ENCODE results near the gene SEC24D. TPM values are rescaled to one million over a fixed set of nuclear protein-coding genes. Genes with fewer than 3 reads are reported as not detected.

Gene SEC24D
- total and polyA plus RNA-seq, 2 experiments from 2014 or later = 23.9 to 58.6 TPM

DNA sequence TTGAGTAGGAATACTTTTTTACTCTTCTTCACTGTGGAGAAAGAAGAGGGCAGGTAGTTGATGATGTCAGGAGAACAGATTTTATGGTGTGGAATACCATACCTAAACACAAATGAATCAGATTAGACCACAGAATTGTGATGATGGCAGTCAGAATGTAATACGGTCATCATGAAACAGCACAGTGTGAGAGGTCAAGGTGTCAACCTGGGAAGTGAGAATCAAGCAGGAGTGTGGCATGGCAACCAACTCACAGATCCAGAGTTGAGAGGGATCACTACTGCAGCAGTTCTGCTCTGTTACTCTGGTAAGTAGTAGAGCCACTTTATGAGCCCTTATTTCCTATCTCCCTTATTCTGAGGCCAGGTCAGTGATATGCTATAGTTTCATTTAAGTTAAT lies 123.1 kb downstream of the SEC24D start:
- Histone ChIP-seq H3K4me1 (ENCODE audit: low read depth) (no peaks in the 10 kb centered on the region), H3K27ac (no peak overlapping the region), H3K36me3 (peaks cover 14% of the 10 kb centered on the region), H3K9me3 (ENCODE audit: low read depth) (no peaks in the 10 kb centered on the region), H3K27me3 (no peaks in the 10 kb centered on the region), H3K4me3 (no peak overlapping the region)
- no peak for TF ChIP-seq CTCF (IDR thresholded peaks at IDR 0.05; ENCODE audit: low read depth, low read length)
- no peak for DNase-seq (ENCODE audit: low read depth in 1 of 2, low spot score in 1 of 2)

DNA sequence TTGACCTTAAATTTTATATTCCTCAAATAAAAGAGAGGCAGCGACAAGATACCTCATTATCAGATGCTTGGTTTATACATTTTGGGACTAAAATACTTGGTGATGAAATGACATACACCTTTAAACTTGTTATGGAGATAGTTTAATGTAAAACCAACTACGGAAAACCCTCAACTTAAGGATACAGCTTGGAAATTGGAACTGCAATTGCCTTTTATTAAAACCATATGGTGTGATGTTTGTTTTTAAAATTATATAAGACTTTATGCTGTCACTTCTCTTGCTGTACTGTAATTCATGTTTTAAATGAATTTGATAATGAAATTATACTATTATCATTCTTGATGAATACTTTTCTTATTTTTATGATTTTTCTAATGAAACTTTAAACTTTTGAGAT lies 124.9 kb downstream of the SEC24D start:
- Histone ChIP-seq H3K36me3 (peaks cover 24% of the 10 kb centered on the region), H3K9me3 (ENCODE audit: low read depth) (no peaks in the 10 kb centered on the region), H3K27me3 (no peaks in the 10 kb centered on the region), H3K4me1 (ENCODE audit: low read depth) (no peaks in the 10 kb centered on the region), H3K4me3 (no peak overlapping the region), H3K27ac (no peak overlapping the region)
- DNase-seq (ENCODE audit: low read depth in 1 of 2, low spot score in 1 of 2) = no peak
- no peak for TF ChIP-seq CTCF (IDR thresholded peaks at IDR 0.05; ENCODE audit: low read depth, low read length)

DNA sequence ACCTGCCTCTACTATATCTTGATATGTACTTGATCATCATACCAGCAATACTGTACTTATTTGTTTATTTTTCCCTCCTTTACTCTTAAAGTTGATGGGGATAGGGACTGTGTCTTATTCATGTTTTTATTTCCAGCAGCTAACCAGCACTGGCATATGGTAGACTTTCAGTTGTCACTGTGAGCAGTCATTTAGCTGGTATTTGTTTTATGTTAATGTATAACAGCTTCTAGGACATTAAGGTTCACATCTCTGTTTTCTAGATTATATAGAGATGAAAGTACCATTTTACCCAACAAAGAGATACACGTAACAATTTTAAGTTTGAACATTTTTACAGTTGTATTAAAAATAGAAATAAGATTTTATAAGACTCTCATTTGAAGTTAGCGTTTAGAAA lies 132.8 kb downstream of the SEC24D start:
- TF ChIP-seq CTCF (IDR thresholded peaks at IDR 0.05; ENCODE audit: low read depth, low read length) = no peak
- no peaks in the 10 kb centered on the region for H3K4me1 ChIP-seq (ENCODE audit: low read depth)
- no peak for DNase-seq (ENCODE audit: low read depth in 1 of 2, low spot score in 1 of 2)
- no peaks in the 10 kb centered on the region for H3K9me3 ChIP-seq (ENCODE audit: low read depth)
- H3K4me3 ChIP-seq = no peak overlapping the region
- H3K27me3 ChIP-seq = no peaks in the 10 kb centered on the region
- H3K27ac ChIP-seq = no peak overlapping the region
- peaks cover 56% of the 10 kb centered on the region for H3K36me3 ChIP-seq

GRCh38 chr4:118684873-118685811 lies 150.8 kb downstream of the SEC24D start, which contains the start of gene METTL14:
TSS of gene METTL14 (plus strand) at chr4:118685392. CDS start at chr4:118685535, 143 bp downstream.
- TF ChIP-seq CTCF (IDR thresholded peaks at IDR 0.05; ENCODE audit: low read depth, low read length) = no peak

GRCh38 chr4:118683513-118683912 lies 152.4 kb downstream of the SEC24D start:
- Histone ChIP-seq H3K27ac (no peak overlapping the region), H3K4me1 (ENCODE audit: low read depth) (peaks cover 11% of the 10 kb centered on the region), H3K27me3 (no peaks in the 10 kb centered on the region), H3K4me3 (no peak overlapping the region), H3K36me3 (peaks cover 8% of the 10 kb centered on the region), H3K9me3 (ENCODE audit: low read depth) (no peaks in the 10 kb centered on the region)
- DNase-seq (ENCODE audit: low read depth in 1 of 2, low spot score in 1 of 2) = peak in 1 of 2 donors; percentile 12
- no peak for TF ChIP-seq CTCF (IDR thresholded peaks at IDR 0.05; ENCODE audit: low read depth, low read length)

More at GRCh38 chr4:118684873-118685811, 150.8 kb downstream of the SEC24D start, which contains the start of gene METTL14:
- peak within 1 kb of the TSS; percentile 89 for H3K27ac ChIP-seq
- H3K36me3 ChIP-seq = peaks cover 18% of the 10 kb centered on the region
- no peaks in the 10 kb centered on the region for H3K27me3 ChIP-seq
- peaks cover 11% of the 10 kb centered on the region for H3K4me1 ChIP-seq (ENCODE audit: low read depth)
- H3K4me3 ChIP-seq = peak within 1 kb of the TSS; percentile 51
- H3K9me3 ChIP-seq (ENCODE audit: low read depth) = no peaks in the 10 kb centered on the region
- peak; percentile 93 to 95 for DNase-seq (ENCODE audit: low read depth in 1 of 2, low spot score in 1 of 2)

Measured in cardiac muscle cell (in vitro differentiated cells and primary cell).